AG09319 (cell line): ENCODE measurements around the gene SLC16A9.

ENCODE experiments used
- DNase-seq: peaks from one replicate; pipeline ENCODE4 v3.0.0-alpha.2; 2010; ENCODE audit warnings: low read depth; ENCODE audit errors: extremely low read depth
- CTCF ChIP-seq: IDR thresholded peaks from 2 replicates; pipeline ENCODE4 v1.5.1; 2011; ENCODE audit warnings: low read depth, mild to moderate bottlenecking, inconsistent platforms, low read length, moderate library complexity

The SLC16A9 gene

GRCh38 chr10:59680199-59680598 is 29.5 kb downstream of the SLC16A9 start:
- DNase-seq, result no peak
- TF ChIP-seq CTCF, result no peak

GRCh38 chr10:59678884-59679301 is 30.8 kb downstream of the SLC16A9 start:
- no peak for TF ChIP-seq CTCF
- no peak for DNase-seq

GRCh38 chr10:59677253-59677831 is 32.3 kb downstream of the SLC16A9 start:
- no peak for TF ChIP-seq CTCF
- DNase-seq, result no peak

- TF ChIP-seq CTCF, result peak; percentile 6
- DNase-seq, result no peak
Measured at GRCh38 chr10:59675812-59676211, 33.8 kb downstream of the SLC16A9 start.

- no peak for DNase-seq
- no peak for TF ChIP-seq CTCF
Measured at GRCh38 chr10:59674215-59674836, 35.3 kb downstream of the SLC16A9 start.

GRCh38 chr10:59672150-59672875 is 37.3 kb downstream of the SLC16A9 start:
- DNase-seq, result no peak
- no peak for TF ChIP-seq CTCF

- no peak for DNase-seq
- TF ChIP-seq CTCF, result no peak
Measured at GRCh38 chr10:59670269-59670668, 39.4 kb downstream of the SLC16A9 start.
